ENCODE data around the gene SYCE3.

SYCE3 gene

GRCh38 chr22:50548040-50548920 lies 14.4 kb downstream of the SYCE3 start:
- H3K4me3 ChIP-seq (ENCODE audit: low read depth, low read length): peak overlapping the region; percentile 56
- TF ChIP-seq CTCF (IDR thresholded peaks at IDR 0.05; ENCODE audit: borderline replicate concordance, insufficient read depth, low read depth, low read length): 0 out of 2 replicates have a peak, but pooled peaks have one; percentile 4

GRCh38 chr22:50547263-50547985 lies 15.3 kb downstream of the SYCE3 start:
- no peak for TF ChIP-seq CTCF (IDR thresholded peaks at IDR 0.05; ENCODE audit: borderline replicate concordance, insufficient read depth, low read depth, low read length)
- no peak overlapping the region for H3K4me3 ChIP-seq (ENCODE audit: low read depth, low read length)

DNA sequence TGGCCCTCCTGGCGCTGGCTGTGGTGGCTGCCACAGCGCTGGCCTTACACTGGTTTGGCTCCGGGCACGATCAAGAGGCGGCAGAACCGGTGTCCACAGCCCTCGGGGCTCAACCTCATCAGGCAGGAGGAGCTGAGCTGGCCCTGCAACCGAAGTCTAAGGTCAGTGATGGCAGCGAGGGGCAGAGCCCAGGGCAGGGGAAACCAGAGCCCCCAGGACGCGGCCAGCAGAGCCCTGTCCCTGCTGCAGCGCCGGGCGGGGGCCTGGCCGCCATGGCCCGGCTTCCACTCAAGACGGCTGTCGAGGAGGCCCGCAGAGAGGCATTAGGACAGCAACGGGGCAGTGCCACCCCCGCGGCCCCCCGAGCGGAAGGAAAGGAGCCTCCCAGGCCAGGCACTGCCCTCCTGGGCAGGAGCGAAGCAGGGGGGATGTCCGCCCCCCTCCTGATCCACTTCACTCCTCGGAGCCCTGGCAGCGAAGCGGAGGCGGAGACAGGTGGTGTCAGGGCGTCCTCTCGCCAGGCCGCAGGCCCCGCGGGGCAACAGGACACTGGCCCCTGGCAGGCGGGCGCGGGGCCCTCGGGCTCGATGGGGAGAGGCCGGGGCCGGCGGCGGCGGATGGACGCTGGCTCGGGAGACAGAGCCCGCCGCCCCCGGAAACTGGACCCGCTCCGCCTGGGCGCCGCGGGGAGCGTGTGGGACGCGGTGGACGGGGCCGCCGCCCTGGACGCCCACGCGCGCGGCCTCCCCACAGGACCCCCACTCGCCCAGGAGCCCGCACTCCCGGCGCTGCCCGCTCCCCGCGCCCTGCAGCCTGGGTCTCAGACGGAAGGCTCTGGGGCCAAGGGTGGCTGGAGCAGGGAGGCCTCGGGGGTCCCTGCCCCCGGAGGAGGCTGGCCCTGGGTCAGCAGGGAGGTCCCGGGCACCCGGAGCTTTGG lies 16.1 kb downstream of the SYCE3 start:
- no peak overlapping the region for H3K4me3 ChIP-seq (ENCODE audit: low read depth, low read length)
- TF ChIP-seq CTCF (IDR thresholded peaks at IDR 0.05; ENCODE audit: borderline replicate concordance, insufficient read depth, low read depth, low read length): no peak

- peak; percentile 25; the same call in 1 of the 2 replicates for TF ChIP-seq CTCF (IDR thresholded peaks at IDR 0.05; ENCODE audit: borderline replicate concordance, insufficient read depth, low read depth, low read length)
- H3K4me3 ChIP-seq (ENCODE audit: low read depth, low read length): no peak within 1 kb of the TSS
Observed at GRCh38 chr22:50545522-50546325, 17.0 kb downstream of the SYCE3 start, which contains the start of gene KLHDC7B. Gene KLHDC7B, plus strand, starts transcription at chr22:50545899. Its CDS starts 345 bp downstream, at chr22:50546244.

DNA sequence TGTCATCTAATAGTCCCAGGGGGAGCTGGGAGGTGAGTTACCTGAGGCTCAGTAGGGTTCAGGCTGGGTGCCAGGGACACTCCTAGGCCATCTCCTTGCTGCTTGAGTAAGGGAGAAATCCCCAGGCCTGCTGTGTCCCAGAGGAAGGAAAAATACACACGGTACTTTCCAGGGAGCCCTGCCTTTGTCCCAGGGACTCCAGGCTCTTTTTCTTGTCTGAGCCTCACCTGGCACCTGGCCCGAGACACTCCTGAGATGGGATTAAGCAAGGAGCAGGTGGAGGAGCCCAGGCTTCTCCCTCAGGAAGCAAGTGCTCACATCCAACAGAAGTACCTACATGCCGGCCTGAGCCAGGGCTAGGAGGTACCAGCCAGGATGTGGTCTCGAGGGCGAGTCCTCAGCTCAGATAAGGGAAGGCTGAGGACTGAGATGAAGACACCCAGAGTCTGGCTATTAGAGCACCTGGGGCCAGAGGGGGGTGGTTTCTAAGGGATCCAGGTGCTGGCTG lies 17.9 kb downstream of the SYCE3 start:
- no peak overlapping the region for H3K4me3 ChIP-seq (ENCODE audit: low read depth, low read length)
- no peak for TF ChIP-seq CTCF (IDR thresholded peaks at IDR 0.05; ENCODE audit: borderline replicate concordance, insufficient read depth, low read depth, low read length)
